GM23338 (cell line): ENCODE results near the gene OR52E1. TPM values are rescaled to one million over a fixed set of nuclear protein-coding genes. Genes with fewer than 3 reads are reported as not detected.

Experiments used
- ATAC-seq: fragments of 200-7000 bp; cut with Tn5 transposase; 3 replicates; pipeline ENCODE4 v1.9.1; 2020
- DNase-seq: peaks from one replicate; pipeline ENCODE4 v3.0.0-alpha.2; 2015; ENCODE audit warnings: low spot score
- H2AFZ ChIP-seq: fragments of 200-600 bp; sonication (generic); 2 replicates; pipeline ENCODE4 v1.8.0; 2016; ENCODE audit warnings: antibody characterized with exemption, mild to moderate bottlenecking, moderate library complexity
- H3F3A ChIP-seq: fragments of 200-600 bp; sonication (generic); replicated peaks from 2 replicates; pipeline ENCODE4 v1.8.0; 2017; ENCODE audit warnings: antibody characterized with exemption, mixed run types, low read depth
- H3K27ac ChIP-seq: fragments of 200-600 bp; sonication (generic); 2 replicates; pipeline ENCODE4 v1.6.1; 2016; ENCODE audit warnings: low read depth
- H3K27me3 ChIP-seq: fragments of 200-600 bp; sonication (generic); 2 replicates; pipeline ENCODE4 v1.8.0; 2016; ENCODE audit warnings: mild to moderate bottlenecking, mixed run types, moderate library complexity; ENCODE audit not compliant: insufficient read depth
- H3K36me3 ChIP-seq: fragments of 200-600 bp; sonication (generic); 2 replicates; pipeline ENCODE4 v1.8.0; 2016; ENCODE audit warnings: mild to moderate bottlenecking; ENCODE audit not compliant: insufficient read depth
- H3K4me1 ChIP-seq: fragments of 200-600 bp; sonication (generic); 2 replicates; pipeline ENCODE4 v1.8.0; 2016; ENCODE audit warnings: mild to moderate bottlenecking, moderate library complexity; ENCODE audit not compliant: insufficient read depth
- H3K4me2 ChIP-seq: fragments of 200-600 bp; sonication (generic); 2 replicates; pipeline ENCODE4 v1.7.1; 2017; ENCODE audit warnings: mixed run types
- H3K4me3 ChIP-seq: fragments of 200-600 bp; sonication (generic); 2 replicates; pipeline ENCODE4 v1.6.1; 2016; ENCODE audit warnings: mixed run types
- H3K79me2 ChIP-seq: fragments of 200-600 bp; sonication (generic); replicated peaks from 2 replicates; pipeline ENCODE4 v1.8.0; 2017; ENCODE audit warnings: mild to moderate bottlenecking; ENCODE audit not compliant: insufficient read depth
- H3K9me2 ChIP-seq: fragments of 200-600 bp; sonication (generic); 2 replicates; pipeline ENCODE4 v1.8.0; 2017; ENCODE audit not compliant: insufficient read depth
- H4K20me1 ChIP-seq: fragments of 200-600 bp; sonication (generic); replicated peaks from 2 replicates; pipeline ENCODE4 v1.8.0; 2017; ENCODE audit warnings: mild to moderate bottlenecking; ENCODE audit not compliant: insufficient read depth
- H3K27ac Mint-ChIP-seq: 2 replicates; pipeline ENCODE4 v1.8.0; 2020; ENCODE audit warnings: inconsistent platforms, mild to moderate bottlenecking, moderate library complexity, mixed read lengths
- H3K27me3 Mint-ChIP-seq: 3 replicates; pipeline ENCODE4 v1.8.0; 2022; ENCODE audit warnings: low read depth, mild to moderate bottlenecking, moderate library complexity, mixed read lengths, inconsistent platforms; ENCODE audit not compliant: insufficient read depth, poor library complexity
- H3K36me3 Mint-ChIP-seq: 3 replicates; pipeline ENCODE4 v1.8.0; 2021; ENCODE audit warnings: low read depth, mild to moderate bottlenecking, inconsistent platforms, moderate library complexity, mixed read lengths
- H3K4me1 Mint-ChIP-seq: 3 replicates; pipeline ENCODE4 v1.8.0; 2020; ENCODE audit warnings: mild to moderate bottlenecking, inconsistent platforms, mixed read lengths
- H3K4me3 Mint-ChIP-seq: 3 replicates; pipeline ENCODE4 v1.8.0; 2021; ENCODE audit warnings: moderate library complexity, mild to moderate bottlenecking, inconsistent platforms, mixed read lengths
- H3K9me3 Mint-ChIP-seq: 3 replicates; pipeline ENCODE4 v1.8.0; 2020; ENCODE audit warnings: moderate library complexity, mild to moderate bottlenecking, inconsistent platforms, mixed read lengths
- CTCF ChIP-seq, 2 experiments: fragments of 200-600 bp in 1 of 2; sonication (generic) in 1 of 2; conservative IDR thresholded peaks; 2 replicates each; pipeline versions ENCODE4 v1.5.1 to v1.6.1; 2016 to 2017; ENCODE audit warnings: antibody characterized with exemption in 2 of 2, low read depth in 2 of 2, mild to moderate bottlenecking in 2 of 2, moderate library complexity in 1 of 2
- ETS1 ChIP-seq: IDR thresholded peaks from 2 replicates; pipeline ENCODE4 v1.6.1; 2016; ENCODE audit warnings: antibody characterized with exemption
- EZH2 ChIP-seq: fragments of 200-600 bp; sonication (generic); IDR thresholded peaks from one replicate; pipeline ENCODE4 v1.8.0; 2017; ENCODE audit warnings: antibody characterized with exemption, mild to moderate bottlenecking, low read depth; ENCODE audit not compliant: unreplicated experiment
- EZH2phosphoT487 ChIP-seq: fragments of 200-600 bp; sonication (generic); IDR thresholded peaks from one replicate; pipeline ENCODE4 v1.8.1; 2018; ENCODE audit warnings: antibody characterized with exemption; ENCODE audit not compliant: unreplicated experiment
- JUNB ChIP-seq: IDR thresholded peaks from one replicate; pipeline ENCODE4 v1.6.1; 2016; ENCODE audit warnings: antibody characterized with exemption; ENCODE audit not compliant: unreplicated experiment
- NANOG ChIP-seq: IDR thresholded peaks from 2 replicates; pipeline ENCODE4 v1.6.1; 2016; ENCODE audit warnings: antibody characterized with exemption, borderline replicate concordance
- REST ChIP-seq: IDR thresholded peaks from one replicate; pipeline ENCODE4 v1.6.1; 2018; ENCODE audit warnings: antibody characterized with exemption; ENCODE audit not compliant: unreplicated experiment
- ZNF331 ChIP-seq: fragments of 250-450 bp; sonication (Bioruptor Pico); IDR thresholded peaks from 2 replicates; pipeline ENCODE4 v1.5.0; 2020; ENCODE audit warnings: low read depth, mild to moderate bottlenecking, moderate library complexity
- ZNF462 ChIP-seq: fragments of 250-450 bp; sonication (Bioruptor Pico); IDR thresholded peaks from 2 replicates; pipeline ENCODE4 v1.5.0; 2020; ENCODE audit warnings: mild to moderate bottlenecking, moderate library complexity
- polyA plus RNA-seq: library from polyadenylated mRNA; unstranded; fragments of >200 nt; fragmentation: Nextera tagmentation; extraction: Ambion mirVana; gene quantifications from 2 replicates; pipeline ENCODE4 v1.2.1, GENCODE V29; 2016
- total RNA-seq: library from RNA; depleted of rRNA; stranded (reverse); fragments of >200 nt; shearing (Covaris generic); gene quantifications from 2 replicates; pipeline ENCODE4 v1.2.3, GENCODE V29; 2014

OR52E1 gene
- total and polyA plus RNA-seq, 2 experiments from 2014 or later: not detected

- TF ChIP-seq EZH2phosphoT487 (no peak), JUNB (no peak), ZNF462 (CRISPR knock-in tag) (no peak), CTCF (conservative IDR thresholded peaks at IDR 0.05; ENCODE audit: low read depth in 2 of 2) (no peak), EZH2 (no peak)
Observed at GRCh38 chr11:5096011-5096410, 26.6 kb downstream of the OR52E1 start (continued).

GRCh38 chr11:5102246-5102645, 32.9 kb downstream of the OR52E1 start:
- no peaks in the 10 kb centered on the region for H3K36me3 ChIP-seq
- no peaks in the 10 kb centered on the region for H3K27me3 Mint-ChIP-seq
- TF ChIP-seq JUNB (no peak), ZNF331 (CRISPR knock-in tag) (no peak), ETS1 (no peak), NANOG (no peak), REST (no peak), EZH2 (no peak)

More at GRCh38 chr11:5102246-5102645, 32.9 kb downstream of the OR52E1 start:
- Histone ChIP-seq H2AFZ (no peak overlapping the region), H3K4me3 (no peak overlapping the region), H3K27ac (no peak overlapping the region), H3K79me2 (no peaks in the 10 kb centered on the region), H3K27me3 (no peaks in the 10 kb centered on the region), H3K9me2 (peaks cover 3% of the 10 kb centered on the region; the same call in 1 of the 2 replicates), H3F3A (no peaks in the 10 kb centered on the region), H3K4me2 (no peak overlapping the region), H3K4me1 (no peaks in the 10 kb centered on the region; the same call in 1 of the 2 replicates), H4K20me1 (no peaks in the 10 kb centered on the region)
- Mint-ChIP-seq H3K4me3 (no peak overlapping the region), H3K36me3 (no peaks in the 10 kb centered on the region), H3K27ac (no peak overlapping the region), H3K4me1 (peaks cover 4% of the 10 kb centered on the region; the same call in 2 of the 3 replicates), H3K9me3 (no peaks in the 10 kb centered on the region)
- ATAC-seq: no peak
- DNase-seq: peak; percentile 23
